Spleen (tissue), 7 donors: Measurements from ENCODE around the gene PRICKLE3.

Experiments used
- CTCF ChIP-seq, 11 experiments: fragments of 200-600 bp in 7 of 11; fragments of 450-650 bp in 4 of 11; sonication (generic) in 4 of 11; IDR thresholded peaks in 8 of 11; conservative IDR thresholded peaks in 3 of 11; 1 replicate in 7 of 11; 2 replicates in 4 of 11; pipeline versions ENCODE4 v1.4.0 to v1.8.0; 2016 to 2021; ENCODE audit warnings: antibody characterized with exemption in 11 of 11, inconsistent platforms in 4 of 11, mild to moderate bottlenecking in 1 of 11
- POLR2A ChIP-seq, 3 donors: fragments of 450-650 bp; IDR thresholded peaks; one replicate each; pipeline ENCODE4 v1.5.1; 2017; ENCODE audit warnings: antibody characterized with exemption in 3 of 3, mild to moderate bottlenecking in 1 of 3
- donor health status: DM: no; HTN: no; CAD: no; lungs with moderate emphysema.
- donor health status: DM: no; HTN: no; CAD: no.
- donor health status: DM: no; HTN: no; CAD: no.

DNA sequence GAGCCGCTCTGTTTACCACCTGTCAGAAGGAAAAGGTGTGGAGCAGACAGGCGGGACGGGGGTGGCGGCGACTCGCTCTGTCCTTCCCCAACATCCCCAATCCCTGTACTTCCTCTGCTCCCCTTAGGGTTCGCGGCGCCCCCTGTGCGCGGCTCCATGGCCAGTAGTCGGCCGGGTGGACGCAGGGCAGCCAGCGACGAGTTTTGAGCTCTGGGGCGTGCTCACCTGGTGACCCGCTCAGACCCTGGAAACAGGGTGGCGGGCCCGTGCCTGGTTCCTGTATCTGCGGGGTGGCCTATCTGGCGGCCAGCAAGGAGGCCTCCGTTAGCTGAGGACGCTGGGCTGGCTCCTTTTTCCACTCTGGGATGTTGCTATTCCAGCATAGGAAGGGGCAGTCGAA is 29.0 kb downstream of the PRICKLE3 start:
- no peak for TF ChIP-seq POLR2A (IDR thresholded peaks at IDR 0.05)
- no peak for TF ChIP-seq CTCF (IDR thresholded peaks at IDR 0.05 in 8 of 11, conservative IDR thresholded peaks at IDR 0.05 in 3 of 11)
